ENCODE results near the gene RAPGEF5.

GRCh38 chr7:22168129-22168634 is 188.8 kb downstream of the RAPGEF5 start:
- no peak for TF ChIP-seq POLR2A (IDR thresholded peaks at IDR 0.05)
- TF ChIP-seq, protein P1, sequence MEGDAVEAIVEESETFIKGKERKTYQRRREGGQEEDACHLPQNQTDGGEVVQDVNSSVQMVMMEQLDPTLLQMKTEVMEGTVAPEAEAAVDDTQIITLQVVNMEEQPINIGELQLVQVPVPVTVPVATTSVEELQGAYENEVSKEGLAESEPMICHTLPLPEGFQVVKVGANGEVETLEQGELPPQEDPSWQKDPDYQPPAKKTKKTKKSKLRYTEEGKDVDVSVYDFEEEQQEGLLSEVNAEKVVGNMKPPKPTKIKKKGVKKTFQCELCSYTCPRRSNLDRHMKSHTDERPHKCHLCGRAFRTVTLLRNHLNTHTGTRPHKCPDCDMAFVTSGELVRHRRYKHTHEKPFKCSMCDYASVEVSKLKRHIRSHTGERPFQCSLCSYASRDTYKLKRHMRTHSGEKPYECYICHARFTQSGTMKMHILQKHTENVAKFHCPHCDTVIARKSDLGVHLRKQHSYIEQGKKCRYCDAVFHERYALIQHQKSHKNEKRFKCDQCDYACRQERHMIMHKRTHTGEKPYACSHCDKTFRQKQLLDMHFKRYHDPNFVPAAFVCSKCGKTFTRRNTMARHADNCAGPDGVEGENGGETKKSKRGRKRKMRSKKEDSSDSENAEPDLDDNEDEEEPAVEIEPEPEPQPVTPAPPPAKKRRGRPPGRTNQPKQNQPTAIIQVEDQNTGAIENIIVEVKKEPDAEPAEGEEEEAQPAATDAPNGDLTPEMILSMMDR (IDR thresholded peaks at IDR 0.05): no peak
